Measurements from ENCODE around the gene MCAM. TPM values are rescaled to one million over a fixed set of nuclear protein-coding genes. Genes with fewer than 3 reads are reported as not detected.

The MCAM gene, protein sequence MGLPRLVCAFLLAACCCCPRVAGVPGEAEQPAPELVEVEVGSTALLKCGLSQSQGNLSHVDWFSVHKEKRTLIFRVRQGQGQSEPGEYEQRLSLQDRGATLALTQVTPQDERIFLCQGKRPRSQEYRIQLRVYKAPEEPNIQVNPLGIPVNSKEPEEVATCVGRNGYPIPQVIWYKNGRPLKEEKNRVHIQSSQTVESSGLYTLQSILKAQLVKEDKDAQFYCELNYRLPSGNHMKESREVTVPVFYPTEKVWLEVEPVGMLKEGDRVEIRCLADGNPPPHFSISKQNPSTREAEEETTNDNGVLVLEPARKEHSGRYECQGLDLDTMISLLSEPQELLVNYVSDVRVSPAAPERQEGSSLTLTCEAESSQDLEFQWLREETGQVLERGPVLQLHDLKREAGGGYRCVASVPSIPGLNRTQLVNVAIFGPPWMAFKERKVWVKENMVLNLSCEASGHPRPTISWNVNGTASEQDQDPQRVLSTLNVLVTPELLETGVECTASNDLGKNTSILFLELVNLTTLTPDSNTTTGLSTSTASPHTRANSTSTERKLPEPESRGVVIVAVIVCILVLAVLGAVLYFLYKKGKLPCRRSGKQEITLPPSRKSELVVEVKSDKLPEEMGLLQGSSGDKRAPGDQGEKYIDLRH
- 10.6 TPM for total RNA-seq

GRCh38 chr11:119316729-119317591, at the start of gene MCAM:
TSS of gene MCAM (minus strand) at chr11:119317130. CDS start at chr11:119317101, 29 bp downstream.
- no peak for DNase-seq

DNA sequence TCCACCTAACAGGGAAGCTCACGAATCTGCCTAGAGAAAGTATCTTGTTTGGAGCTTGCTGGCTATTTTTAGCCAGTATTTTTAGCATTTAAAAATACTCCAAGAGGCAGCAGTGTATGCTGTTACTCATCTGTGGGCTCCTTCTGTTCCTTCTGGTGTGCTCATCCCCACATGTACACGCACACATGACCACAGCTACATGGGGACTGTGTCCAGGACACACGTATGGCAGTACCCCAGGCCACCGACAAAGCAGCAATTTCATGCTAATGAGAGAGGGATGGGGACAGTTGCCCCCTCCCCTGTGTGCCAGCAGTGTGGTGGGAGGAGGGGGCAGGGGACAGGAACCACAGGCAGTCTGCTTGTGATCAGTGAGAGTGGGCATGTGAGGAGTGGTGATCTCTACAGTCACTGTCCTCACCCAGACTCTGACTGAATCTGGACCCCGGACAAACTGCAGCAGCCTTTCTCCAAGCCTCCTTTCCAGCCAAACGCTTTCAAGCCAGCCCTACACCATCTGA, 48.2 kb upstream of the MCAM start:
- peak; percentile 64 for DNase-seq

- peak; percentile 61 for DNase-seq
These were observed 47.1 kb upstream of the MCAM start for GRCh38 chr11:119363851-119364590.

- DNase-seq = no peak
These were observed 46.3 kb upstream of the MCAM start for GRCh38 chr11:119363081-119363850.

DNA sequence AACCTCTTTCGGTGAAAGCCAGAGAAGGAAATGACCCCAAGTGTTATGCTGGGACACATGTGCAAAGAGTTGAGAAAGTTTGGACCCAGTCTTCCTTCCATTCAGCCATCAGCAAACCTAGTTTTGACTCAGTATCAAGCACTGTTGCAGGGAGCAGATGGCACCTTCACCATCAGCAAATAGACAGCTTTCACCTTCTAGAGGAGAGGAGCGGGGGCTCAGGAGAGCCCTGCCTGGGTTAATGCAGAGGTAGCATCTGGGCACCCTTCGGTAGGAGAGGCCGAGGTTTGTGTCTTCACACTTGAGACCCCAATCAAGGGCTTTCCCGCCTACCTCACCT, 45.8 kb upstream of the MCAM start:
- DNase-seq = no peak

DNA sequence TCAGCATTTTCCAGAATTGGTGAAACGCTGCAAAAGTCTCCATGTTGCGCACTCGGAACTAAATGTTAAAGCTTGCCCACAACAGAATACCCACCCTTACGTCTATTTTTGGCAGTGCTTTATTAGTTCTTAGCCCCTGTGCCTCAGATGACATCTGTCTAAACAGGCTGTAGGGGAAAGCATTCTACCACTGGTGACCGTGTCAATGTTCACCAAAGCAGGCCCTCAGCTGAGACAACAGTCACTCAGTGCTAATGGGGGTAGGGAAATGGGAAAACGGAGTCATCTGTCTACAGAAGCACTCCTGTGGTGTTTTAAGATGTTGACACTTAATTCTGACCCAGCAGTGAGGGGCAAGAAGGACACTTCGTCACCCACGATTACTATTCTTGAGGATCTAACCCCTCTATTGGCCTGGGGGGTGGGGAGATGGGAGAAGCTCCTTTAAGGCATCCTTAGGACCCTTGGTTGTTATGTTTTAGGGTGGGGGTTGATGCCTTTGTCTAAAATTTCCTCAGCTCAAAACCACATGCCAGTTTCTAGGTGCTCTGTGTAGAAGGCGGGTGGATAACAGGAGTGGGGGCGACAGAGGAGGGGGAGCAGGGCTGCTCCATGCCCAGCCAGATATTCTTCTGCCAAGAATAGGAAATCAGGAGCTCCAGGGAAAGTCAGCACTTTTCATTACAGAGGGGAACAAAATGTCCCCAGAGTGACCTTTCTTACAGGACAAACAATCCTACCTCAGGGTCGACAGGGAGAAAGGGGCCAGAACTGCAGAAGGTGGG, 45.2 kb upstream of the MCAM start:
- DNase-seq = no peak

DNA sequence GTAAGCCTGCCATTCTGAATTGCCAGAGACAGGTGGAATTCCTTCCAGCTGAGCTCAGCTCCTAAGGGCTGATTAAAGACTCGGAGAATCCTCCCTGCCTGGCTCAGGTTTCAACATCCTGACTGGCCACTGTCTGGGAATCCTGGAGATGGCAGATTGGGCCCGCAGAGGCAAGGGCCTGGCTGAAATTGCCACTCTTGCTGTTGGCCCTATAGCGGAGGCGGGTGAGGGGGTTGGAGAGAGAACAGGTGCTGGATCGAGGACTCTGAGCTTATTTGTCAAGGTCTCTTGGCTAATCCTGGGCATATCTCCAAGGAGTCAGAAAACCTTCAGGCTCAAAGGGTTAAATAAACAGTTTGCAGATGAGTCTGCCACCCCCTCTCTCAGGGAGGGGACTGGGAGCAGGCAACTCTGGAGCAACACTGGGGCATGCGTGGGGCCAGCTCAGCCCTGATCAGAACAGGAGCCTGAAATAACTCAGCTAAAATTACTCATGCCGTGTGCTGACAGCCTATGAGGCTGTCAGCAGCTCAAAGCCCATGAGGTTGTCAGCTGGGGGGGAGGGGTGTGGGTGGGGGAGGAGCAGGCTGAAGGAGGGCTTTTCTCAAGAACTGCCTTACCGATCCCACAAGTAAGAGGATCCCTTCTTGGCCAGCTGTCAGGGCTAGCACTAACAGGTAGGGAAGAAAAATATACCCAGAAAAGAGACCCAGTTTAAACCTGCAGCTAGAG, 44.3 kb upstream of the MCAM start:
- DNase-seq = peak; percentile 80

DNA sequence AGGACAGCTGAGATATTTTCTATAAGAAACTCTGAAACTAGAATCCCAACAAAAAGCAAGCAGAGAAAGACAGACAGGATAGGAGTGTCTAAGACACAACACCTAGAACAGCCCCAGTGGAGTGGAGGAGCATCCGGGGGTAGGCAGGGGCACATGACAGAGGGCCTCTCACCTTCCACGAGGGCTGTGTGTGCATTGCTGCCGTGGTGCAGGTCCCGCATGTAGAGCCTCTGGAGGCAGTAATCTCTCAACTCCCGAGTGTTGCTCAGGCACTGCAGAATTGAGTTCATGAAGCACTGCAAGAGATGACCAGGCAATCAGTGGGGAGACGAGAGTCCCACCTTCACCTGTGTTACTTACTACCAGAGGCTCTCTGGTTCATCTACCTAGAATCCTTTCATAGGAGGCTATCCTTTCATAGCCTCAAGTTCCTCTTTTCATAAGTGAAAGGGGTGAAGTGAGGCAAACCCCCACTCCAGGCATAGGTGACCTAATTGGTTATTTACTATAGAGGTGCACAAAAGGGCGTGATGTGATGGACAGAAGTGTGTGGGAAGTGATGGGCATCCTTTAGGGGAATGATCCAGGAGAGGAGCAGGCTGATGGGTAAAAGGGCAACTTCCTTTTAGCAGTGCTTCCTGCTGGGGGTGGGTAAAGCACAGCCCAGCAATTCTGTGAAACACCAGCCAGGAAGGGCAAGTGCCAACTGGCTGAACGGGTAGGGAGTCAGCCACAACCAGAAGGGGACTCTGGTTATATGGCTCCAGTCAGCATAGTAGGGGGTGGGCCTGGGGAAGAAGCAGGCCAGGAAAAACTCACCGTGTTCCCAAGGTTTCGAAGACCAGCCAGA, 42.7 kb upstream of the MCAM start:
- no peak for DNase-seq

GRCh38 chr11:119357074-119357473, 40.1 kb upstream of the MCAM start:
- DNase-seq = no peak

GRCh38 chr11:119356349-119357031, 39.6 kb upstream of the MCAM start:
- DNase-seq = peak; percentile 39

DNA sequence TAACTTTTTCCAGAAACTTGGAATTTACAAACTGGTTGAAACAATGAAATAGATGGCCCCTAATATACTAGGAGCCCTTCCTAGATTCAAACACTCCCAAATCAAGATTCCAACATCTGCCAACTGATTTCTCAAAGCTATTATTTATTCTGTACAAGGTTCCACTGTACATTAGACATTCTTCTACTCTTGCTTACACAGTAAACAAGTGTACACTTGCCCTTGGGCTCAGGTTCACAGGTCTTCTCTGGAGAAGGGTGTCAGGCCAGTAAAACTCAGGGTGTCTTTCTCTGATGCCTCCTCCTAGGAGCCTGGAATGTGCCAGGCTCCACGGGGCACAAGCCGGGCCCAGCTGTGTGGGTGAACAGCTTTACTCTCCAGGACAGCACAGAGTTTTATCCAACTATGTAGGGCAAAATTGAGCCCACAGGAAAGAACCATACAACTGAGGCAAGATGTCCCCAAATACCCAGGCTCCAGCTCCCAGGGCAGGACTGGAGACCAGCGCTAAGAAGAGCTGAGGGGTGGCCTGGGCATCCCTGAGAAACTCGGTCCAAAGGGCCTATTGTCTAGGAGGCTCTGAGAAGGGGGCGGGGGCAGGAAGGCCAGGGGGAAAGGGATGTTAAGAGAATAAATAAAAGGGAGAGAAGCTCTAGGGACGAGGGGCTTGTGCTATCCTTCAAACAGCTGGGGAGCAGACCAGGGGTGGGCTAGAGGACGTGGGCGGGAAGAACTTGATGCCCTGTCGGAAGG, 38.3 kb upstream of the MCAM start:
- no peak for DNase-seq

DNA sequence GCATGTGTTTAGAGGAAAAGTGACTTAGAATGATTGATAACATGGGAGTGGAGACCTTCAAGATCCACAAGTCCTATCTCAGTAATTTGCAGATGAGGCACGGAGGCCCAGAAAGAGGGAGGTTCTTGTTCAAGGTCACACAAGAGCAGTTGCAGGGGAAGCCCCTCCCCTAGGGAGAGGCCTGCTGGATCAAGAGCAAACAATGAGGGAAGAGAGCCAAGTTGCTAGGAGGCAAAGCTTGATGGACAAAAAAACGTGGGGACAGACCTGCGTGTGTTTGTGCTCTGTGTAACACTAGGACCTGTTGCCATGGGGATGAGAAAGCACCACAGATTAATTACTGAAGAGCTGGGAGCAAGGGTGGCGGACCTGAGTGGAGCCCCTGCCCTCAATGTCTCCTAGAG, 35.9 kb upstream of the MCAM start:
- DNase-seq = no peak

- DNase-seq = no peak
These were observed 34.3 kb upstream of the MCAM start for GRCh38 chr11:119351232-119351631.

DNA sequence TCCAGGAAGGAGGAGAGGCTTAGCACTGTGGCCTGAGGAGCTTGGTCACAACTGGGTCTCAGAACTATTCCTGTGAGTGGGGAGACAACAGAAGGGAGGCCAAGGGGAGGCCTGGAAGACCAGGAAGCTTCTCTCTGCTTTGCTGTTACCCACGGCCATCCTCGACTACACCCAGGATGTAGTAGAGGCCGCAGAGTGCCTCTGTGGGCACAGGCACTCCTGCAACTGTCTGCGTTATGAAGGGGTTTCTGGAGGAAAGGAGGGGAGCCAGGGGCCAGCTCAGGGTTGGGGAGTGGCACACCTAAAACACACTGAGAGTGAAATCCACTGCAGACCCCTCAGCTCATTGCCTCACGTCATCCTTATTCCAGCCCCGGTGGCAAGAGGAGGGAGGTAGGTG, 33.4 kb upstream of the MCAM start:
- no peak for DNase-seq

GRCh38 chr11:119347940-119348605, 31.1 kb upstream of the MCAM start:
- no peak for DNase-seq

GRCh38 chr11:119347242-119347641, 30.3 kb upstream of the MCAM start:
- no peak for DNase-seq

DNA sequence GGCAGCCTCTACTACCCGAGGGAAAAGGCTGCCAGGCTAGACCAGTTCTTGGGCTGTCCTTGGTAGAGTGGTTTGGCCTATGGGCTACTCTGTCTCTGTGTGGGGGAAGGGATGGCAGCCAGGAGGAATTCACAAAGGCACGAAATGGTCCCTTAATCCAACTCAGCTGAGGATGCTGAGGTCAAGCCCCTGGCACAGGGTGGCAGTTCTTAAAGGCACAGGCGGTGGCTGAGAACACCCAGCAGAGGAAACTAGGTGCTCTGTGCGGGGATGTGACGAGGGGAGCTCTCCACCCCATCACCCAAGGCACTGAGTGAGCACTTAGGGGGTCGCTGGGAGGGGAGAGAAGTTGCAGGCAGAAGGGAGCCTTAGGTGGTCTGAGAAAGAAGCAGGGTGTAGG, 29.7 kb upstream of the MCAM start, which contains the start of gene MFRP:
Gene MFRP, minus strand, starts transcription at position 101 of the 400 bp plus-strand sequence. CDS start 192 bp downstream, outside the sequence.
- DNase-seq = no peak

Measured in occipital lobe (tissue), 2 donors.